Right lobe of liver (tissue), 6 donors: ENCODE measurements around the gene BICRA. TPM values are rescaled to one million over a fixed set of nuclear protein-coding genes. Genes with fewer than 3 reads are reported as not detected.
A peak's percentile ranks its signal among the peaks of the same experiment; 100 is the strongest.
"Not testable (repeated sequence)": the region's sequence is repeated elsewhere in the genome, so short reads cannot be mapped to it uniquely, and the experiment has no call there.

Experiments used
- ATAC-seq, 4 donors: fragments of 200-7000 bp; cut with Tn5 transposase; one replicate each; pipeline ENCODE4 v1.9.1; 2020; ENCODE audit warnings: mild to moderate bottlenecking in 4 of 4, moderate library complexity in 4 of 4
- DNase-seq, 3 donors: peaks; one replicate each; pipeline ENCODE4 v3.0.0-alpha.2; 2020
- H3K27ac ChIP-seq, 3 donors: fragments of 200-600 bp; one replicate each; pipeline ENCODE4 v1.8.0; 2022
- H3K27me3 ChIP-seq, 2 donors: fragments of 200-600 bp; one replicate each; pipeline ENCODE4 v1.8.0; 2022
- H3K36me3 ChIP-seq, 4 donors: fragments of 200-600 bp; sonication (generic) in 1 of 4; one replicate each; pipeline versions ENCODE4 v1.5.1 to v1.8.0; 2017 to 2022; ENCODE audit warnings: control low read depth in 1 of 4
- H3K4me1 ChIP-seq, 4 donors: fragments of 200-600 bp; sonication (generic) in 1 of 4; one replicate each; pipeline versions ENCODE4 v1.5.1 to v1.8.0; 2017 to 2022; ENCODE audit warnings: control low read depth in 1 of 4
- H3K4me3 ChIP-seq, 3 donors: fragments of 200-600 bp; one replicate each; pipeline ENCODE4 v1.8.0; 2022
- H3K9me3 ChIP-seq, 4 donors: fragments of 200-600 bp; sonication (generic) in 1 of 4; one replicate each; pipeline versions ENCODE4 v1.5.1 to v1.8.0; 2017 to 2022; ENCODE audit warnings: control low read depth in 1 of 4
- POLR2A ChIP-seq: fragments of 450-650 bp; IDR thresholded peaks from one replicate; pipeline ENCODE4 v1.6.1; 2017; ENCODE audit warnings: antibody characterized with exemption, mild to moderate bottlenecking
- WGBS: methylation state at CpG from one replicate; pipeline ENCODE4 v1.1.6; 2018; ENCODE audit warnings: low coverage, low lambda C conversion rate; ENCODE audit not compliant: insufficient coverage; ENCODE audit errors: missing lambda C conversion rate; 5-methylcytosine and 5-hydroxymethylcytosine counted together
- intact Hi-C, 2 donors: fragments of 100-400 bp; cut with DNase I; formaldehyde crosslinking; loops; one replicate each; pipeline versions ENCODE4 v1.11.2 to v1.14.1; 2022
- total RNA-seq, 6 experiments: library from RNA; depleted of rRNA in 2 of 6; stranded (reverse); fragments of >200 nt in 2 of 6; fragmentation: NEBNext Ultra II Directional in 3 of 6; extraction: Animal tissue kit (Norgen Biotek cat#: 25700) in 3 of 6; gene quantifications; one replicate each; pipeline versions ENCODE4 v1.1.0 to v1.2.4, GENCODE V29; 2016 to 2023
- TF ChIP-seq, protein P1 (sequence below), 4 donors: fragments of 200-600 bp in 3 of 4; fragments of 450-650 bp in 1 of 4; IDR thresholded peaks; one replicate each; pipeline versions ENCODE4 v1.5.1 to v1.8.0; 2016 to 2022; ENCODE audit warnings: antibody characterized with exemption in 4 of 4, mild to moderate bottlenecking in 2 of 4
- donor health status: DM: no; HTN: yes; CAD: no.
- donor health status: DM: no; HTN: no; CAD: no.
- donor health status: DM: no; HTN: no; CAD: no.
- donor health status: DM: no; HTN: yes; CAD: no.
- donor health status: DM: no; HTN: yes; CAD: no.

Gene BICRA
- total RNA-seq, 6 experiments from 2014 or later: 3.7 to 7.3 (median 6.4) TPM

GRCh38 chr19:47707135-47707925 lies 98.4 kb downstream of the BICRA start:
- no peaks in the 10 kb centered on the region for H3K4me1 ChIP-seq
- TF ChIP-seq POLR2A: no peak
- TF ChIP-seq, protein P1, sequence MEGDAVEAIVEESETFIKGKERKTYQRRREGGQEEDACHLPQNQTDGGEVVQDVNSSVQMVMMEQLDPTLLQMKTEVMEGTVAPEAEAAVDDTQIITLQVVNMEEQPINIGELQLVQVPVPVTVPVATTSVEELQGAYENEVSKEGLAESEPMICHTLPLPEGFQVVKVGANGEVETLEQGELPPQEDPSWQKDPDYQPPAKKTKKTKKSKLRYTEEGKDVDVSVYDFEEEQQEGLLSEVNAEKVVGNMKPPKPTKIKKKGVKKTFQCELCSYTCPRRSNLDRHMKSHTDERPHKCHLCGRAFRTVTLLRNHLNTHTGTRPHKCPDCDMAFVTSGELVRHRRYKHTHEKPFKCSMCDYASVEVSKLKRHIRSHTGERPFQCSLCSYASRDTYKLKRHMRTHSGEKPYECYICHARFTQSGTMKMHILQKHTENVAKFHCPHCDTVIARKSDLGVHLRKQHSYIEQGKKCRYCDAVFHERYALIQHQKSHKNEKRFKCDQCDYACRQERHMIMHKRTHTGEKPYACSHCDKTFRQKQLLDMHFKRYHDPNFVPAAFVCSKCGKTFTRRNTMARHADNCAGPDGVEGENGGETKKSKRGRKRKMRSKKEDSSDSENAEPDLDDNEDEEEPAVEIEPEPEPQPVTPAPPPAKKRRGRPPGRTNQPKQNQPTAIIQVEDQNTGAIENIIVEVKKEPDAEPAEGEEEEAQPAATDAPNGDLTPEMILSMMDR (IDR thresholded peaks at IDR 0.05): peak; percentile 71 to 79 (median 76)
- 9% methylated on average over 22 of the region's 22 CpGs for WGBS
- no peak overlapping the region for H3K27ac ChIP-seq
- H3K36me3 ChIP-seq: peaks cover 0 to under 1% (median 0%) of the 10 kb centered on the region in 4 donors
- no peak overlapping the region for H3K4me3 ChIP-seq
- H3K27me3 ChIP-seq: no peaks in the 10 kb centered on the region
- ATAC-seq: peak; percentile 90 to 93 (median 92)
- DNase-seq: peak; percentile 65 to 76 (median 72)
- no peaks in the 10 kb centered on the region for H3K9me3 ChIP-seq
- intact Hi-C loops: no loop called here

DNA sequence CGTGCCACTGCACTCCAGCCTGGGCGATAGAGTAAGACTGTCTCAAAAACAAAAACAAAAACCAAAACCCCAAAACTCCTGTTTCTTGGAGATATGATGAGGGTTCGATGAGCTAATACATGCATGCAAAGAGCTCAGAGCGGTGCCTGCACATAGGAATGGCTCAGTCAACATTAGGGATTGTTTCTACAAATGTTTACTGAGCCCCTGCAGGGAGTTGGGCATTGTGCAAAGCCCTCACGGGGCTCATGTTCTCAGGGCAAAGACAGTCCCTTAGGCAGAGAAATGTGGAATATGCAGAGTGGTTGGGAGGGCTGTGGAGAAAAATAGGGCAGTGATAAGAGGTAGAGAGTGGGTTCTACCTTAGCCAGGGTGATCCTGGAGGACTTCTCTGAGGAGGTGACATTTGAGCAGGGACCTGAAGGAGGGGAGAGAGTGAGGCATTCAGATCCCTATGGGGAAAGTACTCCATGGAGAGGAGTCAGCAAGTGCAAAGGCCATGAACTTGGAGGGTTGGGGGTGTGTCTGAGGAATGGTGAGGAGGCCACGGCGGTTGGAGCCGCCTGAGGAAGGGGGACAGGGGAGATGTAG lies 102.8 kb downstream of the BICRA start:
- Histone ChIP-seq H3K4me3 (no peak overlapping the region), H3K27ac (no peak overlapping the region), H3K36me3 (no peaks in the 10 kb centered on the region), H3K9me3 (no peaks in the 10 kb centered on the region), H3K27me3 (no peaks in the 10 kb centered on the region), H3K4me1 (no peaks in the 10 kb centered on the region)
- WGBS: 80% methylated on average over 7 of the region's 8 CpGs
- ATAC-seq (no peak), DNase-seq (no peak)
- TF ChIP-seq, protein P1 (IDR thresholded peaks at IDR 0.05): no peak
- TF ChIP-seq POLR2A: no peak
- intact Hi-C loops: loop anchor here in 1 of 2 donors (10.0 kb wide), 1 partner anchor 73 kb away; no protein-coding TSS in a partner anchor

DNA sequence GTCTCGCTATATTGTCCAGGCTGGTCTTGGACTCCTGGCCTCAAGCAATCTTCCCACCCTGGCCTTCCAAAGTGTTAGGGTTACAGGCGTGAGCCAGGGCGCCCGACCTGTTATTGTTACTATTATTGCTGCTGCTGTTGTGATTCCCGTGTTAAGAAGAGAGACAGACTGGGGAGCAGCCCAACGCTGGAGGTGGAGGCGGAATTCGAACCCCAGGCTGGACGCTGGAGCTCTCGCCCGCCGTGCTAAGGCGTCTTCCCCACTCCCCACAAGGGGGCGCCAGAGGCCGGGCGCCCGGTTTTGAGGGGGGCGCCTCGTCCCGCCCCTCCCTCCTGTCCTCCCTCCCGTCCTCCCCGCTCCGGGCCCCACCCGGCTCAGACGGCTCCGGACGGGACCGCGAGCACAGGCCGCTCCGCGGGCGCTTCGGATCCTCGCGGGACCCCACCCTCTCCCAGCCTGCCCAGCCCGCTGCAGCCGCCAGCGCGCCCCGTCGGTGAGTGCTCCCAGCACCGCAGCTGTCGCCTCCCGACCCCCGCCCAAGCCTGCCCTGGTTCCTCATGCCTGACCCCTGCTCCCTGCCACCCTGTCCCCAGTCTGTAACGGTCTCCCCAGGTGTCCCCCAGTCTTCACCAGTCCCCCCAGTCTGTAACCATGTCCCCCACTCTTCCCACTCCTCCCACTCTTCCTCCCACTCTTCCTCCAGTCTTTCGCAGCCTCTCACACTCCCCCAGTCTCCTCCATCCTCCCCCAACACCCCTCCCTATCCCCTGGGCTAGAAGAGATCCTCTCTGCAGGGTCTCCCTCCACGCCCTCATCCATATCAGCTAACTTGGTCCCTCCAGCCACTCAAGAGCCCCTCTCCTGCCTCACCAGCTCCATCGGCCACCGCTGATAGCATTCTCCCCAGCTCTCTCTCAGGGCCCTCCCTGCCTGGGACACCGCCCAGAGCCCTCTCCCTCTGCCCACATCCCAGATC lies 104.4 kb downstream of the BICRA start, which contains the start of gene EHD2:
Gene EHD2 (plus strand): TSS at position 377 of the 976 bp plus-strand sequence. CDS start 3,191 bp downstream, outside the sequence.
- Histone ChIP-seq H3K27me3 (no peaks in the 10 kb centered on the region), H3K36me3 (no peaks in the 10 kb centered on the region), H3K9me3 (no peaks in the 10 kb centered on the region), H3K4me1 (no peaks in the 10 kb centered on the region), H3K27ac (peak within 1 kb of the TSS in 2 of 3 donors; percentile 37 to 64), H3K4me3 (peak within 1 kb of the TSS; percentile 28 to 43 (median 40))
- TF ChIP-seq, protein P1 (IDR thresholded peaks at IDR 0.05): peak; percentile 89 to 96 (median 92)
- peak; percentile 51 for TF ChIP-seq POLR2A
- DNase-seq (peak in 2 of 3 donors; percentile 64 to 68), ATAC-seq (peak; percentile 84 to 93 (median 90))
- intact Hi-C loops: loop anchor here in 1 of 2 donors (10.0 kb wide), 1 partner anchor 71 kb away; no protein-coding TSS in a partner anchor
- WGBS: 14% methylated on average over 26 of the region's 52 CpGs

- no peak for DNase-seq
- 84% methylated on average over 4 of the region's 4 CpGs for WGBS
- Histone ChIP-seq H3K4me3 (peak overlapping the region in 2 of 3 donors; percentile 28 to 40), H3K9me3 (no peaks in the 10 kb centered on the region), H3K36me3 (no peaks in the 10 kb centered on the region), H3K27ac (no peak overlapping the region), H3K4me1 (no peaks in the 10 kb centered on the region), H3K27me3 (no peaks in the 10 kb centered on the region)
- intact Hi-C loops: loop anchor here in 1 of 2 donors (10.0 kb wide), 1 partner anchor 70 kb away; no protein-coding TSS in a partner anchor
- no peak for ATAC-seq
- TF ChIP-seq, protein P1 (IDR thresholded peaks at IDR 0.05): no peak
- no peak for TF ChIP-seq POLR2A
These were observed 105.4 kb downstream of the BICRA start for GRCh38 chr19:47714339-47714738.

DNA sequence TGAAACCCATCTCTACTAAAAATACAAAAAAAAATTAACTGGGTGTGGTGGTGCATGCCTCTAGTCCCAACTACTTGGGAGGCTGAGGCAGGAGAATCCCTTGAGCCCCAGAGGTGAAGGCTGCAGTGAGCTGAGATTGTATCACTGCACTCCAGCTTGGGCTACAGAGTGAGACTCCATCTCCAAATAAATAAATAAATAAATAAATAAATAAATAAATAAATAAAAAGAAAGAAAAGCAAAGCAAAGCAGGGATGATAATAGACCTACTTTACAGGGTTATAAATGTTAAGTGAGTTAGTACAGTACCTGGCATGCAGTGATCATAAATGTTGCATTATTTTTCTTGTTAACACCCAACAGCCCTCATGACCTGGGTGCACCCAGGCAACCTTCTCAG lies 105.9 kb downstream of the BICRA start:
- H3K27me3 ChIP-seq, H3K9me3 ChIP-seq, H3K4me3 ChIP-seq, H3K27ac ChIP-seq, ATAC-seq, H3K4me1 ChIP-seq, DNase-seq, H3K36me3 ChIP-seq: not testable (repeated sequence)
- intact Hi-C loops: loop anchor here in 1 of 2 donors (10.0 kb wide), 1 partner anchor 70 kb away; no protein-coding TSS in a partner anchor
